CD1c-positive myeloid dendritic cell (primary cell): ENCODE data around the gene AMBRA1.
A peak's percentile ranks its signal among the peaks of the same experiment; 100 is the strongest.

Experiments used
- DNase-seq: peaks from one replicate; pipeline ENCODE4 v3.0.0-alpha.2; 2016; ENCODE audit errors: extremely low spot score

The AMBRA1 gene

DNA sequence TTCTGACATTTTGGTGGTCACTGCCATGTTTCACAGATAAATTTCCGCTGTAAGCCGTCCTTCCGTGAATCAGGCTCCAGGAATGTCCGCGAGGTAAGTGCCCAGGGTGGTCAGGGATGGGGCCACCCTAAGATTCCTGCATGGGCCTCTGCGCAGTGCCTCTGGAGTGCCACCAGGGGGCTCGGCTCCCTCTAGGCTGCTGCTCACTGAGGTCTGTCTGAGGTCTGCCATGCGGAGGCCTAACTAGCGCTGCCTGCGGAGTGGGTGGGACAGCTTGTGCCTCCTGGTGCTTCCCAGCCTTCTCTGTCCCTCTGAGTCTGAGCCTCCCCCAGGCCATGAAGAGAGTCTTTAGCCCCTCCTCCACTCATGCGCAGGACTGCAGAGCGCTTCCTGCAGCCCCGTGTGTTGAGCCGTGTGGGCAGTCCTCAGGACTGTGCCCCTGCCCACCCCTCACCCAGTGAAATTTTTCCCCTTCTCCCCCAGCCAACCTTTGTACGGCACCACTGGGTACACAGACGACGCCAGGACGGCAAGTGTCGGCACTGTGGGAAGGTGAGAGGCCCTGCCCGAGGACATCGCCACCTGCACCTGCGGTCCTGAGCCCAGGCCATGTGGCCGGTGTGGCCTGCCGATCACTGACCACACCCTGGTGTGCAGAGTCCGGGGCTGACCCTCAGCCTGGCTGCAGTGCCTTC, 224.2 kb downstream of the AMBRA1 start:
- DNase-seq = peak; percentile 60

DNA sequence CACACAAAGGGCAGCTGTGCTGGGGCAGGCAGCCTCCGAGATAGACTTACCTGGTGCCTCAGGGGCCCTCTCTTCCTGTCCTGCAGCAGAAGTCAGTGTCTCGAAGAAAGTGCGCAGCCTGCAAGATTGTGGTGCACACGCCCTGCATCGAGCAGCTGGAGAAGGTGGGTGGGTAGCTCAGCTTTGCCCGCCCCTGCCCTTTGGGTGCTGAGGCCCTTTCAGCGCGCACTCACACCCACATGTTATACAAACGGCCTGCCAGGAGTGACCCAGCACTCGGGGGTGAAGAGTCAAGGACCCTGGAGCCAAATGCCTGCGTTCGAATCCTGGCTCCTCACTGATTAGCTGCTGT, 225.9 kb downstream of the AMBRA1 start:
- DNase-seq = no peak

DNA sequence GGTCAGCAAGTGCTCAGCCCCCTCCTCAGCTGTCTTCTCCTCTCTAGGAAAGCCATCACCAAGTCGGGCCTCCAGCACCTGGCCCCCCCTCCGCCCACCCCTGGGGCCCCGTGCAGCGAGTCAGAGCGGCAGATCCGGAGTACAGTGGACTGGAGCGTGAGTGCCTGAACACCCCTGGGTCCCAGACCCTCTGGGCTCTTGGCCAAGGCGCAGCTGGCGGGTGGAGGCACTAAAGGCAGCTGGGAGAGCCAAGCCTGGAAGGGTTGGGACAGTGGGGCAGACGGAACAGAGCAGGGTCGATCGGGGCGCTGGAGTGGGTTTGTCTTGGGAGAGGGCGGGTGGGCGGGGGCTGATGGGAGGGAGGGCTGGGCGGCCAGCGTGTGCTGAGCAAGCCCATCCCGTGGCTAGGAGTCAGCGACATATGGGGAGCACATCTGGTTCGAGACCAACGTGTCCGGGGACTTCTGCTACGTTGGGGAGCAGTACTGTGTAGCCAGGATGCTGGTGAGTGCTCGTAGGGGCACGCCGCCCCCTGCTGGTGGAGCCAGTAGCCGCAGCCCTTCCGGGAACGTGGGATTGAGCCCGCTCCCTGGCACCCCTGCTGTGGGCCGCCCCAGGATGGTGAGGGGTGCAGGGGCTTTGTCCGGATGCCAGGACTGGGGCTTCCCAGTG, 226.4 kb downstream of the AMBRA1 start:
- peak; percentile 73 for DNase-seq

DNA sequence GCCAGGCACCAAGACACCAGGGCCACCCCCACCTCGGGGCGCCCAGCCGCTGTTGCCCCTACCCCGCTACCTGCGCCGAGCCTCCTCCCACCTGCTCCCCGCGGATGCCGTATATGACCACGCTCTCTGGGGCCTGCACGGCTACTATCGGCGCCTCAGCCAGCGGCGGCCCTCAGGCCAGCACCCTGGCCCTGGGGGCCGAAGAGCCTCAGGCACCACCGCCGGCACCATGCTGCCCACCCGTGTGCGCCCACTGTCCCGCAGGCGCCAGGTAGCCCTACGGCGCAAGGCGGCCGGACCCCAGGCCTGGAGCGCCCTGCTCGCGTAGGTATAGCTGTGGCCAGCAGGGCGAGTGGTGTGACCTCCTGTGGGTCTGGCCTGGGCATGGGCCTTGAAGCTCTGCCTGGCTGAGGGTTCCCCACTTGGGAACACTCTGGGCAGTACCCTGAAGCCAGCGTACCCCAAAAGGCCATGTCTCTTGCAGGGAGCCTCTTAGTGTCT, 227.1 kb downstream of the AMBRA1 start:
- DNase-seq = no peak

DNA sequence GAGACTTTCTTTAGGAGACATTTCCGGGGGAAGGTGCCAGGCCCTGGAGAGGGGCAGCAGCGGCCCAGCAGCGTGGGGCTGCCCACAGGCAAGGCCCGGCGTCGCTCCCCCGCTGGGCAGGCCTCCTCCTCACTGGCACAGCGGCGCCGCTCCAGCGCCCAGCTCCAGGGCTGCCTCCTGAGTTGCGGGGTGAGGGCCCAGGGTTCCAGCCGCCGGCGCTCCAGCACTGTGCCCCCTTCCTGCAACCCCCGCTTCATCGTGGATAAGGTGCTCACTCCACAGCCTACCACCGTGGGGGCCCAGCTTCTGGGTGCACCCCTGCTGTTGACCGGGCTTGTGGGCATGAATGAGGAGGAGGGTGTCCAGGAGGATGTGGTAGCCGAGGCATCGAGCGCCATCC, 227.6 kb downstream of the AMBRA1 start:
- DNase-seq = no peak

DNA sequence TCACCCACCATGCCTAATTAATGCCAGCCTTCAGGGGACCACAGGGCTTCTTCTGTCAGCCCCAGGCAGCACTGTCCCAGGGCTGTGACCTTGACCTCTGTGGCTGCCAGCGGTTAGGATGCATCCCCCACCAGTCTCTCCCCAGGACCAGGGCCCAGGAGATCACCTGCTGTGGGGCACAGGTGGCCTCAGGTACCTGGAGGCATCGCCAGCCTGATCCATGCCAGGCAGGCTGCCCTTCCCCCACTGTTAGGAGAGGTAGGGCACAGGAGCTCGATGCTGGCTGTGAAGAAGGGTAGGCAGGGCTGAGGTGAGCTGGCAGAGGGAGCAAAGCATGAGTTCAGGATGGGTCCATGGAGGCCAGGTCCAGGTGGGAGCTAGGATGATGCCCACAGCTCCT, 229.0 kb downstream of the AMBRA1 start:
- no peak for DNase-seq

DNA sequence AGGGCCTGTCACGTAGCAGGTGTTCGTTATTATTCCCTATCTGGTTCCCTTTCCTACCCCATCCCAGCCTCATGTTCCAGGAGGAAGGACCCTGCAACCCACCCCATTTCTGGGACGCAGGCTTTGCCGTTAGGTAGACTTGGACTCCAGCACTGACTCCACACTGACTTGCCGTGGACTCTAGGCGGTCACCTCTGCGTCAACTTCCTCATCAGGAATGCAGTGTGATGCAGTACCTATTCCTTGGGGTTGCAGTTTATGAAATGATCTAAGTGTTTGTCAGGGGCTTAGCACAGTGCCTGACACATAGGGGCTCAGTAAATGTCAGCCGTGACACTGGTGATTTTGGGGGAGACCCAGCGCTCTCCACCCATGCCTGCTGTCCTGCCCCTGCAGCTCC, 229.8 kb downstream of the AMBRA1 start:
- no peak for DNase-seq

DNA sequence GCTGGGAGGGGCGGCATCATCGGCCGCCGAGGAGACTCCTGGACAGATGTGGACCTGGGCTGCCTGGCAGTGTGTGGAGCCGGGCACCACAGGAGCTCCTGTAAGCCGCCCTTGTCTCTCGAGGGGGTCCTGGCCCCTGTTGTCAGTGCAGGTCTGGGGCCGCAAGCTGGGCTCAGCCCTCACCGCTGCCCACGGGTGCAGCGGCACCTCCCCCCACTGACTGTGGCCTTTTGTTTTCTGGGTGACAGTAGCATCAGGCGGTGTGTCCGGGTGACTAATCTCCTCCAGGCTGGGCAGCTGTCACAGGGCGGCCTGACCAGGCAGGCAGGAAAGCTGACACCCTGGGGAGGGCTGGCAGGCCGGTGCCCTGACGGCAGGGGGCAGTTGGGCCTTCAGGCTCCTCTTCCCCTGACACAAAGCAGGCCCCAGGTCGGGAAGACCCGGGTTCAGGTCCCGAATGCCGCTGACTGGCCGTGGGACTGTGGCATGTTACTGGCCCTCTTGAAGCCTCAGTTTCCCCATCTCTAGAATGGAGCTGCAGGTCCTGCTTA, 230.3 kb downstream of the AMBRA1 start:
- DNase-seq = peak; percentile 72

DNA sequence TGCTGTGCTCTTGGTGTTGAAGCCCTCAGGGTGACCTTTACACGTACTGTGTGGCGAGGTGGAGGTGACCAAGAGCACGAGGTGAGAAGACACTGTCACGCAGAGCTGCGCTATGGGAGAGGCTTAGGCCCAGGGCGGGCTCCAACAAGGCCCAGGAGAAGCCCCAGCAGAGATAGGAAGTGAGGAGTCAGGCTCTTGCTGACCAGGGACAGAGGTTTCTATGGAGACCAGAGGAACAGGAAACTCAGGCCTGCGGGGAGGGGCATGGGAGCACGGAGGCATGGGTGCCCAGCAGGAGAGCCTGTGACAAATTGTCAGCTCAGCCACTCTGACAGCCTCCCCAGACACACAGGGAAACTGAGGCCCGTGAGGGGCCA, 230.8 kb downstream of the AMBRA1 start:
- DNase-seq = peak; percentile 90

DNA sequence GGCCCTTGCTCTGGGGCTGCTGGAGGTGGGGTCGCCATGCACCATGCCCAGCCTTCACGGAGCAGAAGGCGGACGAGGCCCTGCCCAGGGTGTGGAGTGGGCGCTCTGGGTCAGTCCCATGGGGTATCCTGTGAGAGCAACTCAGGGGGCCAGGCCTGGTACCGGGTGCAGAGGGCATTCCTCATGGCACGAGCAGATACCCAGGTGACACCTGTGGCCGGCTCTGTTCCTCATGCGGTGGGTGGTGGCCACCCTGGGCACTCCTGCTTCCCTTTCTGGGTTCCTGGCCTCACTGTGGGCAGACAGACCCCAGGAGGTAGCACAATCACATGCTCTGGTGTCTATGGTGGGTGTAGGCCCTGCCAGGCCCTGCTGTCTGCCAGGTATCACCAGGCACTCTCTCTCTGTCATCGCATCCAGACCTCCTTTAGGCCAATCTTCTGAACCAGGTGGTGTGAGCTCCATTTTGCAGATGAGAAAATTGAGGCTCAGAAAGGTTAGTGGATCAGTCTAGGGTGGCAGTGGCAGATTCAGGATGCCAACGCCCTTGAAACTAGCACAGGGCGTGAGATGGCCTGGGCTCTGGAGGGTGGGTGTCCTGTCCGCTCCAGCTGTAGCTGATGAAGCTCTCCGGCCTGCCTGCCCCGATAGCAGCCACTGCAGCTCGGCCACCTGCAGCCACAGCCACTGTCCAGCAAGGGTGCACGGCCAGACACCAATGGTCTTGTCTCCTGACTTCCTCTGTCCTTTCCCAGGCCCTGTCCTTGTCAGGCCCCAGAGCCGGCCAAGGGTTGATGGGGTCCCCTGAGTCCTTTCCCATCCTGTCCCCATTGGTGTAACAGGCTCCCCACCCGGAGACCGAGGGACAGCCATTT, 231.4 kb downstream of the AMBRA1 start:
- DNase-seq = peak; percentile 25

DNA sequence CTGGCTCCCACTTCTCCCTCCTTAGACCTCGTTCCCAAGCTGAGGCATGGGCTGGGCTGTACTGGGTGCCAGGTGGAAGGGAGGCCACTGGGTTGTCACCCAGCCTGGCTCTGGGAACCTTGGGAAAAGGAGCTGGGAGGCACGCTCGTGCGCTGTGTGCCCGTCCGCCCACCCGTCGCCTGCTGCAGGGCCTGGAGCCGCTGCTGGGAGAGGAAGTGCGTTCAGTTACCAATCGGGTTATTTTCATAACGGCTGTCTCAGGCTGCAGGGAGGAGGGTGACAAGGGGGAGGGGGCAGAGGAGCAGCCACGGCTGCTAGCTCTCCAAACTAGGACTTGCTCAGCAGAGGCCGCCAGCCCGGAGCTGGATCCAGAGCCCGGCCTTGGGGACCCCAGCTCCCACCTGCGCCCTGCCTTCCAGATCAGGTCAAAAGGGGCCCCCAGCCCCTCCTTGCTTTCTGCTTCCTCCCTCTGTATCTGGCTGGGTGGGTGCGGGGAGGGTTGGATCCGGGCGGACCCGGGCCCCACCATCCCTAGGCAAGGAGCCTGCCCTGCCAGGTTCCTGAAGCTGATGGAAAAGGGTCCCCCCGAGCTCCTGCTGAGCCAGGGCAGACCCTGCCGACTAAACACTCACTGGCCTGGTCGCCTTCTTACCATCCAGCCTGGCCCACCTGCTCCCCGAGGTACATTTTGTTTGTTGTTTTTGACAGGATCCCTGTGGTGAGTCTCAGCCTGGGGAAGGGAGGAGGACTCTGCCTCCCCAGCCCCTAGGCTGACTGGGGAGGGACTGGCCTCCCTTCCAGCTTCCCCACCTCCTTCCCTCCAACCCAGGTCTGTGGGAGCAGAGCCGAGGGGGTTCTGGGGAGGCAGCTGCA, 232.3 kb downstream of the AMBRA1 start:
- DNase-seq = peak; percentile 92

DNA sequence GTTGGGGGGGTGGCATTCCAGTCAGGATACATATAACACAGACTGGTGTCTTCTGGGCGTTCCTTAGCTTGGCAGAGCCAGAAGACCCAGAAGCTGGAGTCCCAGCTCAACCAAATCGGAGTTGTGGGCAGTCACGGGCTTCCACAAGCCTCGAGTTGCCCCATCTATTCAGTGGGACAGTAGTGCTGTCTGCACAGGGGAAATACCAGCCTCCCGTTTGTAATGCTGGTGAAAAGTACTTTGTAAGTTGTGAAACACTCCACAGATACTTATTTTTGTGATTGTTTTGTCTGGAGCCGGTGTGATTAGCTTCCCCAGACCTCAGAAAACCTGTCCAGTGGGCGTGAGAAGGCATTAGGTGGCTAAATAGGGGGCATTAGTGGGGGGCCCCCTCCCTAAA, 232.9 kb downstream of the AMBRA1 start:
- peak; percentile 70 for DNase-seq

DNA sequence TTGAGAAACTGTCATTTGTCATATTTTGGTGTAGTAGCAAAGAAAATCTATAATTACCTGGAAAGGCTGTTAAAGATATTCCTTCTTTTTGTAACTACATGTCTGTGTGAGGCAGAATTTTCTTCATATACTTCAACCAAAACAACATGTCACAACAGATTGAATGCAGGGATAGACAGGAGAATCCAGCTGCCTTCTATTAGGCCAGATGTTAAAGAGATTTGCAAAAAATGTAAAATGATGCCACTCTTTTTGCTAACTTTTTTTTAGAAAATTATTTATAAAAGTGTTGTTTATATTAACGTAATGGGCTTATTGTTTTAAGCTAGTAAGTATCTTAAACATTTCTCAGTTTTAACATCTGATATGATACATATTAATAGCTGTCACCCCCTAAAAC, 233.9 kb downstream of the AMBRA1 start:
- no peak for DNase-seq

DNA sequence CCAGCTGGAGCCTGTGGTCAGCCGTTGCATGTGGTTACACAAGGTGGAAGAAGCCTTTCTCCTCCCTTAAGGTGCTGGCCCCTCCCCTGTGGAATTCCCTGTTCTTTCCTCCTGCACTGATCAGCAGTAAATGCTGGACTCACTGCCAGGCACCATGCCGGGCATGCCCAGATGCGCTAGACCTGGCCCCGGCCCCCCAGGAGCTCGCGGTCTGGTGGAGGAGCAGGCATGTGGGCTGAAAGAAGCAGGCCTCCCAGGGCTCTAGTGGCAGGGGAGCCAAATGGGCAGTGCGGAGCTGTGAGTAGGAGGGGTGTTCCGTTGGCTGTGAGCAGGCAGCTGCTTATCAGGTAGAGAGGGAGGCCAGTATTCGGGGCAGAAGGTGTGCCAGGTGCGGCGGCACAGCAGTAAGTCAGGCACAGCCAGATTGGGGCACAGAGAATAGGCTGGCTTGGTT, 236.3 kb downstream of the AMBRA1 start:
- DNase-seq = peak; percentile 16

DNA sequence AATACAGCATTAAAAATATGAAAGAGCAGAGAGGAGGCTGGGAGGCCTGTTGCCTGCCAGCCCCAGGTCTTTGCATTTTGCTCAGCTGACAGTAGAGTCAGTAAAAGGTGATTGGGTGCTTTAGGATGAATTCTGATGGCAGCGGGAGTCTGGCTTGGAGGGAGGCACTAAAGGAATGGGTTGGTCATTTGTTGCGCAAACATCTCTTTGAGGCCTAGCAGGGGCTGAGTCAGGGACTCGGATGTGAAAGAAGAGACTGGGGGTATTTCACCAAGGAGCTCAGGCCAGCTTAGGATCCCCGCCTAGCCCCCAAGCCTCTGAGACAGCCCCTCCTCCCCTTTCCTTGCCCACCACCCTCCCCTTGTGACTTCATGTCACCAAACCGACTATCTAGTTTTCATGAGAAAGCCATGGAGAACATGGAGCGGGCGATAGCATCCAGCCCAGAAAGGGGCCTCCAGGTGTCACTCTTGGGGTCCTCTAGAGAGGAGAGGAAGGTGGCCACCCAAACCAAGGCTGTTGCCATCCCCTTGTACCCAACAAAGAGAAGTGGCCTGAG, 236.8 kb downstream of the AMBRA1 start:
- DNase-seq = peak; percentile 24

DNA sequence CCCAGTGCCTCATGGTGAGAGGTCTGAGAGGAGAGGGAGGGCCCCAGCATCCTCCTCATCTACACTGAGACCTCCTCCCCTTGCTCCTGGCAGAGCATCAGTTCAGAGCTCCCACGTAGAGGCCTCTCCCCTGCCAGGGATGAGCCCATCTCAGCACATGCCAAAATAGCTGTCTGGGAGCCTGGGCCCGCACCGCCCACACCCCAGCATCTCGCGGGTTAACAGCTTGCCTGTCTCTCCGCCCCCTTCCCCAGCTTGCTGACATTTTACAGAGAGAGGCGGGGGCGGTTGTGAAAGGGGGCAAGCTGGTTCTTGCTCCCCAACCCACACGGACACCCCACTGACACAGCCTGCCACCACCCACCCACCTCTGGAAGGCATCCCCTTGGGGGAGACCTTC, 240.1 kb downstream of the AMBRA1 start:
- no peak for DNase-seq

DNA sequence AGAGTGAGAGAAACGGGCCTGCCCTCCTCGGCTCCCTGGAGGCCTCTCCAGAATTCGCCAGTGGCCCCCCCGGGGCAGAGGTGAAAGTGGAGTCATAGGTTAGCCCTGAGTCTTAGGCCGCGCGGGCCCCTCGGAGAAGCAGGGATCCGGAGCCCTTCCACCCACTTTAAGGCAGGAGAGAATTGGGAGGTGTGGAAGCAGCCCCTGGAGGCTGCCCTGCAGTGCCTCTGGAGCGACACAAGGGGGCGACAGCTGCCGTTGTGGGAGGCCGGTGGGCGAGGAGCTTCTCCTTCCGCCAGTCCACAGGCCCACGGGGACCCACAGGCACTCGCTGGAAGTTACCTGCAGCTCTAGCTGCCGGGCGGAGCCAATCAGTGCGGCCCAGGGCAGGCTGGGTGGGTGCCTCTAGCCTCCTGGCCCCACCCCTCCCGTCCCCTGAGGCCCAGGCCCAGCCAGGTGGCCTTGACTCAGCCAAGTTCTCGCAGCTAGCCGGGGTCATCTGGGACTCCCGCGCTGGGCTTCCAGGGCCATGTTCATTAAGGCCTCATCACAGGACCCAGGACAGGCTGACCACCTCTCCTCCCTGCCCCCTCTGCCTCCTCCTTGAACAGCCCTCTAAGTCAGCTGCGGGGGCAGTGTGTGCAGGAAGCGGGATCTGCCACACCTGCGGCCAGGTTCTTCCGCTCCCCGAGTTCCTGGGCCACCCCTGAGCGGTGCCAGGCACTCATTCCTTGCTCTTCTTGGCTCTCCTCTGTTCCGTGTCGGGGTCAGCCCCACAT, 241.6 kb downstream of the AMBRA1 start:
- peak; percentile 78 for DNase-seq

DNA sequence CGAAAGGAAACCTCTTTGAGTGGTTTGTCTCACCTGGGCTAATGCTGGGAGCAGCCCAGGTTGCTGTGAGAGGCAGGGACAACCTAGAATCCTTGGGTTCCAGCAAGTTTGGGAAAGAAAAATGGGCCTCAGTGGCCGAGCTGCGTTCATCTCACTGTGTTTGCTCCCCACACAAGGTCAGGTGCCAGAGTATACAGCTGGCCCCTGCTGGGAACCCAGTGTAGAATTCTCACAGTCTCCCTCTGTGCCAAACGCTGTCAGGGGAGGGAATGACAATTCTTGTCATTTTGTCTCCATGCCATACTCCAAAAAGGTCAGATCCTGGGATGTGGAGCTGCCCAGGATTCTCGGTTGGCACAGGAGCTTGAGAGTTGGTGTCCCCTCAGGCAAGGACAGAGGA, 242.2 kb downstream of the AMBRA1 start:
- no peak for DNase-seq

DNA sequence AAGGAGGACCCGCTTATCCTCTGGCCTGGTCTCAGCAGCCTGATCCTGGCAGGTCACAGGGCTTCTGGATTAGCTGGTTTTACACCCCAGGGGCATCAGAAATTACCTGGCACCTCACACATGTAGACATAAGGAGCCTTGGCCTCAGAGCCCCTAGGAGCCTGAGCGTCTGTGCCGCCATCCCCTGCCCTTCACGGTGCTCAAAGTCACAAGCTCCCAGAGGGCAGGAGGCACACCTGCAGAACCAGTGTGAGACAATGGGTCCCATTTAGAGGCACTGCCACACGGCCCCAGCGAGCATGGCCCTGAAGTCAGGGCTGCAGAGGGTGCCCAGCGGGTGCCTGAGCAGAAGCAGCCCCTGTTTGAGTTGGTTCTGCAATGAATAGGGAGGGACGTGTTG, 242.7 kb downstream of the AMBRA1 start:
- DNase-seq = no peak

DNA sequence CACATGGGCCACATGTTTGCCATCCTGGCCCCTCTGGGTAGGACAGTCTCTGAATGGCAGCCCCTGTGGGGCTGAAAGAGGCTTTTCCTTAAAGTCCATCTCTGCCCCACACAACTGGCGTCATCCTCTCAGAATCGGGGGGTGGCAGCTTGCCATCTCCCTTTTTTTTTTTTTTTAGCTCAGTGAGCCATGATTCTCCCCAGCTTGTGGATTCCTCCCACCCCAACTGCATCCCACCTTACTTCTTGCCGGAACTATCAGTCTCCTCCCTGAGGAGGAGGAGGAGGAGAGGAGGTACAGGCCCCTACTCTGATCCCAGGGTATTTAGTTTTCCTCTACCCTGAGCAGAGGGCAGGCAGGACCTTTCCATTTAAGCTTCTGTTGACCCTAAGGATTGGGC, 243.1 kb downstream of the AMBRA1 start:
- DNase-seq = no peak
